GM19043 (cell line): ENCODE measurements around the gene BOLA1.
A peak's percentile ranks its signal among the peaks of the same experiment; 100 is the strongest.
"Not testable (repeated sequence)": the region's sequence is repeated elsewhere in the genome, so short reads cannot be mapped to it uniquely, and the experiment has no call there.

Source experiments
- ATAC-seq: cut with Tn5 transposase; IDR thresholded peaks from one replicate; pipeline ENCODE4 v1.9.1; 2021; ENCODE audit warnings: low read depth; ENCODE audit not compliant: unreplicated experiment

The BOLA1 gene, protein sequence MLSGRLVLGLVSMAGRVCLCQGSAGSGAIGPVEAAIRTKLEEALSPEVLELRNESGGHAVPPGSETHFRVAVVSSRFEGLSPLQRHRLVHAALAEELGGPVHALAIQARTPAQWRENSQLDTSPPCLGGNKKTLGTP

GRCh38 chr1:149899460-149900284 is at the start of gene BOLA1:
Gene BOLA1, plus strand, starts transcription at chr1:149899568. Its CDS starts 492 bp downstream, at chr1:149900060.
- peak; percentile 94 for ATAC-seq

DNA sequence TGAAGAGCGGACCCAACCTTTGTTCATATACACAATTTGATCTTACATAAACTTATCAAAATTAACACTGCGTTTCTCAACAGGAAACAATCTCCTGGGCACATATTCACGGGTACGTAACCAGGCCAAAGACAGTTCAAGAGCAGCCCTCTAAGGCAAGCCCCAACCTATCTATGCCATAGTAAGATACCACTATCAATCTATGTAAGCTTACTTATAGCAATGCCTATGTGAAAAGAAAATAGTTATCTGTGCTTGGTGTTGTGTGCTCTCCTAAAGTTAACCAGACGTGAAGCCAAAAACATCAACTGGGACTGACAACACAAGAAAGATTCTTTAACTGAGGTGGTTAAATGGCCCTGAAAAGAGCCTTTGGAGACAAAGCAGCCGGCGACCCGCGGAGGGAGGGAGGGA is 49.4 kb upstream of the BOLA1 start:
- no peak for ATAC-seq

- peak; percentile 56 for ATAC-seq
Measured at GRCh38 chr1:149850732-149851345, 48.5 kb upstream of the BOLA1 start.

- ATAC-seq: peak; percentile 22
Measured at GRCh38 chr1:149851585-149852213, 47.7 kb upstream of the BOLA1 start.

DNA sequence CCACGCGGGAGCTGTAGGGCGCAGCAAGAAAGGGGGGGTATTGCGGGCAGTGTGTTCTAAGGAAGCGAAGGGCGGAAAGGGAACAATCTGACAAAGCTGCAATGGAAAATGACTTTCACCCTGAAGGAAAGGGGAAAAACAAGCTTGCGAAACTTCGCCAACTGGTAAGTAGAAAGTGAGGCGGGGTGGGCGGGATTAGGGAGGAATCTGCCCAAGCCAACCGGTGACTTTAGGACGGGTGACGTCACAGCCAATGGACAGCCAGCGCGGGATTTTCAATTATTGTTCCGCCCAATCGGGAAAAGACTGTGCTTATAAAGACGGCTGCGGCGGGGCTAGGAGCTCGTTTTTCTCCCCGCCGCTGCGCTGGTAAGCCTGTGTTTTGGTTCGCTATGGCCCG is 47.1 kb upstream of the BOLA1 start:
- not testable (repeated sequence) for ATAC-seq

GRCh38 chr1:149860271-149860670 is 39.1 kb upstream of the BOLA1 start:
- ATAC-seq: peak; percentile 3

- ATAC-seq: peak; percentile 56
Measured at GRCh38 chr1:149860684-149861496, 38.5 kb upstream of the BOLA1 start.

GRCh38 chr1:149861497-149862054 is 37.8 kb upstream of the BOLA1 start:
- ATAC-seq: not testable (repeated sequence)

GRCh38 chr1:149866887-149867286 is 32.5 kb upstream of the BOLA1 start:
- not testable (repeated sequence) for ATAC-seq

- not testable (repeated sequence) for ATAC-seq
Measured at GRCh38 chr1:149873060-149873459, 26.3 kb upstream of the BOLA1 start.

DNA sequence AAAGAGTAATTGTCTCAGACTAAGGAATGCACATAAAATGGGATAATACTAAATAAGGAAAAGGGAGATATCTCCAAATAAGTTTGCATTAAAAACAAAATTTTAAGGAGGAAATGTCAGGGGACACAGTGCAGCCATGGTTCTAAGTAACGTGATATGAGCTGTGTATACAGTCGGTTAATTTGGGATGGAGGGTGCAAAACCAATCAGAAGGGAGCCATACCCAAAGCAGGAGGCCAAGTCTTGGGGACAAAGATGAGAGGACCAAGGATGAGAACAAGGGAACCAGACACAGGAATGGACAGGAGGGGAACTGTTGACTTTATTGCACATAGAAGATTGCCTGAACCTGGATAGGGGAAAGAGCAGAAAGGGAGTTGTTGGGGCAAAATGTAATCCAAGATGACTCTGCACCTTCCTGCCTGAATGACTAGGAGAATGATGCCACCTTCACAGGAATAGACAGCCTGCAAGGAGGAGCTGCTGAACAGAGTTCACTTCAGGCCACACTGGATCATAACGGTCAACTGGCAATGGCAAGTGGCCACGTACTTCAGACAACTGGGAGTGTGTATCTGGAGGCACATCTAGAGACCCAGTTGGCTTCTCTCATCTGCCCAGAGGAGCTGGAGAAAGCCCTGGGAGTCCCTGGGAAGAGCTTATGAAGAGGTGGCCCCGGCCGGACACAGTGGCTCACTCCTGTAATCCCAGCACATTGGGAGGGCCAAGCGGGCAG is 22.0 kb upstream of the BOLA1 start:
- ATAC-seq: no peak

GRCh38 chr1:149879556-149879955 is 19.8 kb upstream of the BOLA1 start:
- ATAC-seq: no peak

GRCh38 chr1:149881876-149882275 is 17.5 kb upstream of the BOLA1 start:
- no peak for ATAC-seq

- no peak for ATAC-seq
Measured at GRCh38 chr1:149883598-149884247, 15.6 kb upstream of the BOLA1 start.

- ATAC-seq: no peak
Measured at GRCh38 chr1:149884433-149885338, 14.7 kb upstream of the BOLA1 start.

- no peak for ATAC-seq
Measured at GRCh38 chr1:149885339-149886120, 13.8 kb upstream of the BOLA1 start.

GRCh38 chr1:149886121-149886395 is 13.3 kb upstream of the BOLA1 start:
- ATAC-seq: not testable (repeated sequence)
